ENCODE measurements around the gene DGKI. TPM values are rescaled to one million over a fixed set of nuclear protein-coding genes. Genes with fewer than 3 reads are reported as not detected.

Gene DGKI
- total RNA-seq, 2 experiments from 2014 or later: 0.46 TPM; not detected in 1

DNA sequence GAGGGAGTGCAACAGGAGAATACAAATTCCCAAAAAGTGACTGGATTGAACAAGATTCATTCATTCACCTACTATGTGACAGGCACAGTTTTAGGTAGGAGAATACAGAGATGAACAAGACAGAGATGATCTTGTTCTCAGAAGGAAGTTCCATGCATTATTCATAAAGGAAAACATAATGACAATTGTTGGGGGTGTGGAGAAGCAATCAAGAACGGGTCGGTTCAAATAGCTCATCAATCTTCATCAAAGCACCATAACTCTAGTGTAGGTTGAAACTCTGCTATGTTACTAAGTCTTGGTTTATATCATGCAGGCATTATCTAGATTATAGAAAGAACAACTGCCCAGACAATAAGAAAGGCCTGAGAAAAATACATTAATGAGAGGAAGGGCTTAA is 243.7 kb downstream of the DGKI start:
- Histone ChIP-seq H4K20me1 (ENCODE audit: insufficient read depth, low read length) (no peaks in the 10 kb centered on the region), H3K4me2 (ENCODE audit: low read length) (no peak overlapping the region), H2AFZ (ENCODE audit: low read length) (no peak overlapping the region), H3K4me3 (ENCODE audit: low read depth, low read length, poor library complexity, severe bottlenecking) (no peak overlapping the region), H3K27ac (ENCODE audit: low read depth, low read length, poor library complexity, severe bottlenecking) (no peak overlapping the region), H3K4me1 (ENCODE audit: insufficient read depth, low read length, poor library complexity, severe bottlenecking) (no peaks in the 10 kb centered on the region), H3K79me2 (ENCODE audit: insufficient read depth, low read depth, low read length) (no peaks in the 10 kb centered on the region), H3K9me3 (ENCODE audit: low read length) (no peaks in the 10 kb centered on the region), H3K36me3 (ENCODE audit: insufficient read depth, low read length) (no peaks in the 10 kb centered on the region), H3K9me2 (ENCODE audit: insufficient read depth, low read length) (no peaks in the 10 kb centered on the region)
- BruUV-seq (replicated peaks): no TSS peak
- ChIA-PET CTCF (ENCODE audit: unreplicated experiment) (no interaction called here), POLR2A (no interaction called here)
- intact Hi-C loops (cut with micrococcal nuclease; ENCODE audit: unreplicated experiment): no loop called here
- TF ChIP-seq EZH2phosphoT487 (IDR thresholded peaks at IDR 0.05; ENCODE audit: borderline replicate concordance, low read depth, low read length): no peak
- TF ChIP-seq, protein P1, sequence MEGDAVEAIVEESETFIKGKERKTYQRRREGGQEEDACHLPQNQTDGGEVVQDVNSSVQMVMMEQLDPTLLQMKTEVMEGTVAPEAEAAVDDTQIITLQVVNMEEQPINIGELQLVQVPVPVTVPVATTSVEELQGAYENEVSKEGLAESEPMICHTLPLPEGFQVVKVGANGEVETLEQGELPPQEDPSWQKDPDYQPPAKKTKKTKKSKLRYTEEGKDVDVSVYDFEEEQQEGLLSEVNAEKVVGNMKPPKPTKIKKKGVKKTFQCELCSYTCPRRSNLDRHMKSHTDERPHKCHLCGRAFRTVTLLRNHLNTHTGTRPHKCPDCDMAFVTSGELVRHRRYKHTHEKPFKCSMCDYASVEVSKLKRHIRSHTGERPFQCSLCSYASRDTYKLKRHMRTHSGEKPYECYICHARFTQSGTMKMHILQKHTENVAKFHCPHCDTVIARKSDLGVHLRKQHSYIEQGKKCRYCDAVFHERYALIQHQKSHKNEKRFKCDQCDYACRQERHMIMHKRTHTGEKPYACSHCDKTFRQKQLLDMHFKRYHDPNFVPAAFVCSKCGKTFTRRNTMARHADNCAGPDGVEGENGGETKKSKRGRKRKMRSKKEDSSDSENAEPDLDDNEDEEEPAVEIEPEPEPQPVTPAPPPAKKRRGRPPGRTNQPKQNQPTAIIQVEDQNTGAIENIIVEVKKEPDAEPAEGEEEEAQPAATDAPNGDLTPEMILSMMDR (conservative IDR thresholded peaks at IDR 0.05; ENCODE audit: low read length): no peak
- no peak for DNase-seq (ENCODE audit: low spot score)

DNA sequence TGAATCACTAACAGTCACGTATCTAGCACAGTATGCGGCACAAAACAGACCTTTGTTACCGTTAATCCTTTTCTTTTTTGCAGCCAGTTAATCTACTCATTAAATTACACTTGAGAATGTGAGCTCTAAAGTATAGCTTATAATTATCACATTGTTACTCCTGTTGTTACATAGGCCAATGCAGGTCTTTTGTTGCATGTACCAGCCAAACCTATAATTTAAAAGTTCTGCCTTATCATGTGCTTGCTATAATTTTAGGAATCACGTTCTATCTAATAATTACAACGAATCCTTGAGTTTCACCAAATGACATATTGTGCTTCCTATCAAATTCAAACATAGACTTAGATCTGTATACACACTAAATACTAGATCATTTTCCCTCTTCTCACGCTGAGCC is 245.1 kb downstream of the DGKI start:
- no peak overlapping the region for H2AFZ ChIP-seq (ENCODE audit: low read length)
- no peak overlapping the region for H3K4me3 ChIP-seq (ENCODE audit: low read depth, low read length, poor library complexity, severe bottlenecking)
- no peak for TF ChIP-seq EZH2phosphoT487 (IDR thresholded peaks at IDR 0.05; ENCODE audit: borderline replicate concordance, low read depth, low read length)
- TF ChIP-seq, protein P1 (conservative IDR thresholded peaks at IDR 0.05; ENCODE audit: low read length): no peak
- BruUV-seq (replicated peaks): no TSS peak
- no peaks in the 10 kb centered on the region for H3K36me3 ChIP-seq (ENCODE audit: insufficient read depth, low read length)
- ChIA-PET CTCF (ENCODE audit: unreplicated experiment) (interaction anchor here (0.5 kb wide), 1 partner anchor 60 kb away, joined by 3 read pairs; no protein-coding TSS in a partner anchor), POLR2A (no interaction called here)
- no peak overlapping the region for H3K27ac ChIP-seq (ENCODE audit: low read depth, low read length, poor library complexity, severe bottlenecking)
- intact Hi-C loops (cut with micrococcal nuclease; ENCODE audit: unreplicated experiment): no loop called here
- H3K4me2 ChIP-seq (ENCODE audit: low read length): no peak overlapping the region
- H4K20me1 ChIP-seq (ENCODE audit: insufficient read depth, low read length): no peaks in the 10 kb centered on the region
- H3K4me1 ChIP-seq (ENCODE audit: insufficient read depth, low read length, poor library complexity, severe bottlenecking): no peaks in the 10 kb centered on the region
- no peaks in the 10 kb centered on the region for H3K9me3 ChIP-seq (ENCODE audit: low read length)
- DNase-seq (ENCODE audit: low spot score): no peak
- H3K9me2 ChIP-seq (ENCODE audit: insufficient read depth, low read length): no peaks in the 10 kb centered on the region
- H3K79me2 ChIP-seq (ENCODE audit: insufficient read depth, low read depth, low read length): no peaks in the 10 kb centered on the region

DNA sequence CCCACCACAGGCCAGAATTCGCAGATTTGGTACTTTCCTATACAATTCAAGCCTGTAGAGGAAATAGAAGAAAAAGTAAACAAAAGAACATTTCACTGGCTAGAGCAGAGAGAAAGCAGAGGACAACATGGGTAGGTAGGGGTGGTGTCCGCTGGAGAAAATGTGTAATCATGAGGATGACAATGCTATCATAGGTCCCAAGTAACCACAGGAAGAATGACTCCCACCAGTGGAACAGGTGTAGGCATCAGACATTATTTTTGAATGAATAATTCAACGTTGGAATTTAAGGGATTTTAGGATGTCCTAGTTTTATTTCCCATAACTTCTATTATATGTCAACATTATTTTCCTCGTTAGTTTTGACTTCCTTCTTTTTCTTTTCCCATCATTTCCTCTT is 248.9 kb downstream of the DGKI start:
- intact Hi-C loops (cut with micrococcal nuclease; ENCODE audit: unreplicated experiment): no loop called here
- POLR2A ChIA-PET: no interaction called here
- CTCF ChIA-PET (ENCODE audit: unreplicated experiment): no interaction called here

More for the DNA sequence above, 248.9 kb downstream of the DGKI start:
- Histone ChIP-seq H3K4me2 (ENCODE audit: low read length) (no peak overlapping the region), H3K4me3 (ENCODE audit: low read depth, low read length, poor library complexity, severe bottlenecking) (no peak overlapping the region), H3K27ac (ENCODE audit: low read depth, low read length, poor library complexity, severe bottlenecking) (no peak overlapping the region), H3K9me2 (ENCODE audit: insufficient read depth, low read length) (no peaks in the 10 kb centered on the region), H3K9me3 (ENCODE audit: low read length) (no peaks in the 10 kb centered on the region), H3K4me1 (ENCODE audit: insufficient read depth, low read length, poor library complexity, severe bottlenecking) (no peaks in the 10 kb centered on the region), H3K36me3 (ENCODE audit: insufficient read depth, low read length) (no peaks in the 10 kb centered on the region), H2AFZ (ENCODE audit: low read length) (no peak overlapping the region), H3K79me2 (ENCODE audit: insufficient read depth, low read depth, low read length) (no peaks in the 10 kb centered on the region), H4K20me1 (ENCODE audit: insufficient read depth, low read length) (no peaks in the 10 kb centered on the region)
- DNase-seq (ENCODE audit: low spot score): no peak
- BruUV-seq (replicated peaks): no TSS peak
- TF ChIP-seq EZH2phosphoT487 (IDR thresholded peaks at IDR 0.05; ENCODE audit: borderline replicate concordance, low read depth, low read length): no peak
